Epithelial cell of esophagus (primary cell): ENCODE data around the gene SLC25A47.

Source experiments
- DNase-seq: peaks from one replicate; pipeline ENCODE4 v3.0.0; 2010; ENCODE audit warnings: low read depth
- H3K4me3 ChIP-seq: 2 replicates; pipeline ENCODE4 v1.5.1; 2011; ENCODE audit warnings: mild to moderate bottlenecking, low read length, control low read depth
- TF ChIP-seq, protein P1 (sequence below): IDR thresholded peaks from 2 replicates; pipeline ENCODE4 v1.5.1; 2011; ENCODE audit warnings: low read depth, mild to moderate bottlenecking, low read length, control low read depth, inconsistent platforms; ENCODE audit not compliant: insufficient read depth; ENCODE audit errors: missing control alignments

Gene SLC25A47

DNA sequence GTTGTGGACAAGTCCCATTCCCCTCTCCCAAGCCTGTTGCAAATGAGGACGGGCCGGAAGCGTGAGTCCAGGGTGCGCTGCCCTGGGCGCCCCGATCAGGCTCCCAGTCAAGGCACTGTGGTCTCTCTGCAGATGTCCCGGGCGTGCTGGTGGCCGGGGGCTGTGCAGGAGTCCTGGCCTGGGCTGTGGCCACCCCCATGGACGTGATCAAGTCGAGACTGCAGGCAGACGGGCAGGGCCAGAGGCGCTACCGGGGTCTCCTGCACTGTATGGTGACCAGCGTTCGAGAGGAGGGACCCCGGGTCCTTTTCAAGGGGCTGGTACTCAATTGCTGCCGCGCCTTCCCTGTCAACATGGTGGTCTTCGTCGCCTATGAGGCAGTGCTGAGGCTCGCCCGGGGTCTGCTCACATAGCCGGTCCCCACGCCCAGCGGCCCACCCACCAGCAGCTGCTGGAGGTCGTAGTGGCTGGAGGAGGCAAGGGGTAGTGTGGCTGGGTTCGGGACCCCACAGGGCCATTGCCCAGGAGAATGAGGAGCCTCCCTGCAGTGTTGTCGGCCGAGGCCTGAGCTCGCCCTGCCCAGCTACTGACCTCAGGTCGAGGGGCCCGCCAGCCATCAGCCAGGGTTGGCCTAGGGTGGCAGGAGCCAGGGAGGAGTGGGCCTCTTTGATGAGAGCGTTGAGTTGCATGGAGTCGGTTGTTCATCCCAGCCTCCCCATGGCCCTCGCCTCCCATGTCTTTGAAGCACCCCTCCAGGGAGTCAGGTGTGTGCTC lies 6.3 kb downstream of the SLC25A47 start:
- DNase-seq, result no peak
- no peak overlapping the region for H3K4me3 ChIP-seq
- TF ChIP-seq, protein P1, sequence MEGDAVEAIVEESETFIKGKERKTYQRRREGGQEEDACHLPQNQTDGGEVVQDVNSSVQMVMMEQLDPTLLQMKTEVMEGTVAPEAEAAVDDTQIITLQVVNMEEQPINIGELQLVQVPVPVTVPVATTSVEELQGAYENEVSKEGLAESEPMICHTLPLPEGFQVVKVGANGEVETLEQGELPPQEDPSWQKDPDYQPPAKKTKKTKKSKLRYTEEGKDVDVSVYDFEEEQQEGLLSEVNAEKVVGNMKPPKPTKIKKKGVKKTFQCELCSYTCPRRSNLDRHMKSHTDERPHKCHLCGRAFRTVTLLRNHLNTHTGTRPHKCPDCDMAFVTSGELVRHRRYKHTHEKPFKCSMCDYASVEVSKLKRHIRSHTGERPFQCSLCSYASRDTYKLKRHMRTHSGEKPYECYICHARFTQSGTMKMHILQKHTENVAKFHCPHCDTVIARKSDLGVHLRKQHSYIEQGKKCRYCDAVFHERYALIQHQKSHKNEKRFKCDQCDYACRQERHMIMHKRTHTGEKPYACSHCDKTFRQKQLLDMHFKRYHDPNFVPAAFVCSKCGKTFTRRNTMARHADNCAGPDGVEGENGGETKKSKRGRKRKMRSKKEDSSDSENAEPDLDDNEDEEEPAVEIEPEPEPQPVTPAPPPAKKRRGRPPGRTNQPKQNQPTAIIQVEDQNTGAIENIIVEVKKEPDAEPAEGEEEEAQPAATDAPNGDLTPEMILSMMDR, result no peak

DNA sequence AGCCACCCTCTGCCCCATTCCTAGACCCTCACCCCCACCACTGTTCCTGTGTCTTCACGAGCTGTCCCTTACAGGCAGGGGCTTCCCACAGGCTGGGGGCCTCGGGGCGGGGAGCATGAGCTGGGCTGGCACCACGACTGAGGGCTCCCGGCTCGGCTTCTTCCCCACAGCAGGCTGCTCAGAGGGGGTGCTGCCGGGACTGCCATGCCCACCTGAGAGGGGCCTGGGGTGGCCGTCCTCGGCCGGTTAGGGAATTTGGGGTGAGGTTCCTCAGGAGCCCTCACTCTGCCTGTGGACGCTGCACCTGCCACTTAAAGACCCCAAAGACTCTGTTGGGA lies 6.8 kb downstream of the SLC25A47 start:
- TF ChIP-seq, protein P1, result no peak
- no peak for DNase-seq
- H3K4me3 ChIP-seq, result no peak overlapping the region

DNA sequence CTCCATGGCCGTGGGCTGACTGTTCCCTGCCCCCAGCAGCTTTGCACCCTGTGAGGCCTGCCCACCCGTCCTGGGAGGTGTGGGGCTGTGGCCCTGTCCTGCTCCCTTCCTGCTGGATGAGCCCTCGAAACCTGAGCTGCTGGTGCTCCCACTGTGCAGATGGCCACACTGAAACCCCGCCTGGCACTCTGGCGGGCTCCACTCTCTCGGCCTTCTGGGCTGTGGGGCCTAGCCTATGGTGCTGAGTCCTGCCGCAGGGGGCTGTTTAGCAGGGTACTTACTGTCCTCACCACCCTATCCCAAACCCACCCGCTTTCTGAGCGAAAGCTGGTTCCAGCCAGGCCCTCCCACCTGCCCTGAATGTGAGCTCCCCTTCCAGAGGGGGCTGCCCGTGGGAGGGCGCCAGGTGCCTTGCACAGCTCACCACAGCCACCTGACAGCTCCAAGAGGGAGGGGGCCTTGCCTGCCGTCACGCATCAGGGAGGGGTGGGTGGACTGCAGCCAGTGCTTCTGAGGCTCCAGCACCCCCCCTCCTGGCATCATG lies 7.3 kb downstream of the SLC25A47 start:
- H3K4me3 ChIP-seq, result no peak overlapping the region
- TF ChIP-seq, protein P1, result no peak
- no peak for DNase-seq

DNA sequence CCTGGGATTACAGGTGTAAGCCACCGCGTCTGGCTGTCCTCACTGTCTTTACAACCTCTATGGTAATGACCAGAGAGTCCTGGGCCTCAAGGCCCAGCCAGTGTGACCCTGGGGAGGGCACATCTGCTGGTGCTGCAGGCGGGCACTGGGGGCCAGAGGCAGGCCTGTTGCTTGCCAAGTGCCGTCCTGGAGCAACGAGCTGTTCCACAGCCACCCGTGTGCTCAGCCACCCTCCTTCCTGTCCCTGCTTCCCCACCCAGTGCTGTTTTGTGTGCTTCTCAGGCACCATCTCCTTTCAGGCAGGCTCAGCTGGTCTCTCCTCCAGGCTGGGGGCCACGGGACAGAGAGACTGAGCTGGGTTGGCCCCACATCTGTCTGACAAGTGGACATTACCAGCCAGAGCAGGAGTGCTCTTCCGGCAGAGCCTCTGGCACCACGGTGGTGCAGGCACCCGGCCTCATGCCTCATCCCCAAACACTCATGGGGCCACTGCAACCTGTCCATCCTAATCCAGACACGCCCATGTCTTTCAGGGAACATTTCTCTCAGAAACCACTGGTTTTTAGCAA lies 9.0 kb downstream of the SLC25A47 start:
- TF ChIP-seq, protein P1, result no peak
- DNase-seq, result no peak
- no peak overlapping the region for H3K4me3 ChIP-seq

DNA sequence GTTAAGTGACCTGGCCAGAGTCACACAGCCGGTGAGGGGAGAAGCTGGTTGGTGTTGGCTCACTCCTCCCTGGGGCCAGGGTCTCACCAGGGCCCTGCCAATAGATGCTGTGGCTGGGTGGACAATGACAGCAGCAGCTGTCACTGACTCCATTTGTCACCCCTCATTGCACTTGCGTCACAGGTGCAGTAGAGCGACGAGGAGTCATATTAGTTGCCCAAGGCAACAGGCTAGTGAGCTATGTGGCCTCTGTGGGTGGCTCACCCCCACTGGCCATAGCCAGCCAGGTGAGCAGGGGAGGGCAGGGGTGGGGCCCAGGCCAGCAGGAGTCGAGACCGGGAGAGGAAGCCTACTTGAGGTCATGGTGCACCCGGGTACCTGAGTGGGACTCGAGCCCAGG lies 9.7 kb downstream of the SLC25A47 start:
- no peak overlapping the region for H3K4me3 ChIP-seq
- TF ChIP-seq, protein P1, result no peak
- no peak for DNase-seq

DNA sequence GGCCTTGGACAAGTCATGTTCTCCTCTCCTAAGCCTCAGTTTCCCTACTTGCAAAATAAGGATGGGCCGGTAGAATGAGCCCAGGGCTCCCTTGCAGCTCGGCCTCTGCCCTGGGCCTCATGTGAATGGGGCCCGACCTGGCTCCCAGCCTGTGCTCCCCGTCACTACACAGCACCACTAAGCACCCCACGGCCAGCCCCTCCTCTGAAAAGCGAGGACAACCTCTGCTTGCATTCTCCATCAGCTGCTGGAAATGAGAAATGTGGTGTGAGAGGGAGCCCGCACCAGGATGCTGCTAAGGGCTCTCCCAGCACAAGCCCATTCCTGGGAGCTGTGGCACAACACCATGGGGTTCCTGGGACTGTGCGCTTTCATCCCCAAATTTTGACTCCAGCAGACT lies 10.2 kb downstream of the SLC25A47 start:
- TF ChIP-seq, protein P1, result no peak
- no peak overlapping the region for H3K4me3 ChIP-seq
- no peak for DNase-seq
